SW 1271 (cell line): ENCODE measurements around the gene PTPRS.

Source experiments
- DNase-seq, 2 experiments: peaks; one replicate each; lab custom pipeline; 2025; lab: John Stamatoyannopoulos, UW

Gene PTPRS

DNA sequence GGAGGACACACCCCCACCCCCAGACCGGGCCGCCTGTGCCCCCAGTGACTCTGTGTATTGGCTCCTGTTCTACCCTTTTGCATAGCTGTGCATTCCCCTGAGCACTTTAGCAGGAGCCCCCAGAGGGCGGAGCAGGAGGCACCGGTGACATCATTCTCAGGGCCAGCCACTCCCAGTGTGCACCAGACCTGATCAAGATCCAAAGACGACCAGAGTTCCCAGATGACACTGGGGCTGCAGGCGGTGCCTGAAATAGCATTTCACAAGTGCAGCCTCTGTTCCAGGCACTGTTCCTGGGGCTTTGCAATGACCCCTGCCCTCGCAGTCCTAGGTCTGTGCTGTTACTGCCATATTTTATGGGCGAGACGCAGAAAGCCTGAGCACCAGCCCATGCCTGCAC, 14.5 kb upstream of the PTPRS start:
- no peak for DNase-seq

DNA sequence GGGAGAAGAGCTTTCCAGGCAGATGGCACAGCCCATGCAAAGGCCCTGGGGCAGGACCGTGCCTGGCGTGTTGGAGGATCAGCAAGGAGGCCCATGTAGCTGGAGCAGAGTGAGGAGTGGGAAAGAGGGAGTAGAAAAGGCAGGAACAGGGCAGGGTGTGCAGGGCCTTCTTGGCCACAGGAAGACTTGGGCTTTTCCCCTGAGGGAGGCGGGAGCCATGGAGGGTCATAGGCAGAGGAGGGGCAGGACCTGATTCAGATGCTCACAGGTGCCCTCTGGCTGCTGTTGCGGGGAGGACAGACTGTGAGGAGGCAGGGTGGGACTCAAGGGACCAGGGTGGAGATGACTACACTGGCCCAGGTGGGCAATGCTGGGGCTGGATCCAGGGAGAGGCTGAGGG, 13.8 kb upstream of the PTPRS start:
- DNase-seq: peak in 1 of 2 experiments; percentile 29

GRCh38 chr19:5352229-5352763, 11.7 kb upstream of the PTPRS start:
- no peak for DNase-seq

DNA sequence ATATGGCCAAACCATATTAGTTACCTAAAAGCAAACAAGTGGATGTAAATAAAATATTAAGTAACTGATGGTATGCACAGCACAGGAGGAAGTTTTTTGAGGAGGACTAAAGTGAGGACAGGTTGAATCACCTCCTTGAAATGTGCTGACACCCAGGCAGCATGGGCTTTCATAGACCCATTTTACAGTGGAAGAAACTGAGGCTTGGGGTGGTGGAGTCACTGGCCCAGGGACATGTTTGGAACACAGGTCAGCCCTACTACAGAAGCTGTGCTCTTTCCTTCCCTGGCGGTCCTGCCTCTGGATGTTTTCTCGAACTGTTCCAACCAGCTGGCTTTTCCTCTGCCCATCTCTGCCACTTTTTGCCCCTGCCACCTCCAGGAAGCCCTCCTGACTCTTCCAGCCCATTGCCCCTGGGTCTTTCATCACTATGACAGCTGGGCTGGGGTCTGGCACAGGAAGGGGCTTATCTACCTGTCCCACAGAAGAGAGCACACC, 11.2 kb upstream of the PTPRS start:
- no peak for DNase-seq

GRCh38 chr19:5349041-5349440, 8.4 kb upstream of the PTPRS start:
- no peak for DNase-seq

DNA sequence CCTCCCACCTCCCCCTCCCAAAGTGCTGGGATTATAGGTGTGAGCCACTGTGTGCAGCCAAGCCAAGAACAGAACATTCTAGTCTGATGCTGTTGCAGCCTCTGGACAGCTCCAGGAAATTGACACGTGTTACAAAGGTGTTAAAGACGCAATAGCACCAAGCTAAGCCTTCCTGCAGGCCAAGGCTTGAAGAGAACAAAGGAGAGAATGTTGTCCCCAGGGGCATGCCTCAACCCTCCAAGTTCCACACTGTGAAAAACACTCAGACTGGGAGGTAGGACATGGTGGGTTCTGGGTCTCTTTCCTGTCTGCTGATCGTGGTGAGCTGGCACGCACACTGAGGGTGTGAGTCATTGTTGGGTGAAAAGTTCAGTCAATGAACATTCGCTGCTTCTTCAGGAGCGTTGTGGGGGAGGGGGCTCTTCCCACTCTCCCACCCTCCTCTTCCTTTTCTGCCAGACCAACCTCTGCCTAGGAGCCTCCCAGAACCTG, 5.3 kb upstream of the PTPRS start:
- peak in 1 of 2 experiments; percentile 45 for DNase-seq

DNA sequence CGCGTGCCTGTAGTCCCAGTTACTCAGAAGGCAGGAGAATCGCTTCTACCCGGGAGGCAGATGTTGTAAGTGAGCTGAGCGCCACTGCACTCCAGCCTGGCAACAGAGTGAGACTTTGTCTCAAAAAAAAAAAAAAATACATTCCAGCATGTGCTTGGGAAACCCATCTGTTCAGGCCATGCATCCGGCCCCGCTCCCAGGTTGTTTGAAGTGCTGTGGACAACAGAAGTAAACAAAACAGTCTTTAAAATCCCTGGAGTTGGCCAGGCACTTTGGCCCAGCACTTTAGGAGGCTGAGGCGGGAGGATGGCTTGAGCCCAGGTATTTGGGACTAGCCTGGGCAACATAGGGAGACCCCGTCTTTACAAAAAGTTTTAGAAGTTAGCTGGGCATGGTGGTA, 3.2 kb upstream of the PTPRS start:
- peak in 1 of 2 experiments; percentile 27 for DNase-seq

GRCh38 chr19:5342573-5343201, 2.1 kb upstream of the PTPRS start:
- DNase-seq: no peak

GRCh38 chr19:5341981-5342380, 1.4 kb upstream of the PTPRS start:
- no peak for DNase-seq

DNA sequence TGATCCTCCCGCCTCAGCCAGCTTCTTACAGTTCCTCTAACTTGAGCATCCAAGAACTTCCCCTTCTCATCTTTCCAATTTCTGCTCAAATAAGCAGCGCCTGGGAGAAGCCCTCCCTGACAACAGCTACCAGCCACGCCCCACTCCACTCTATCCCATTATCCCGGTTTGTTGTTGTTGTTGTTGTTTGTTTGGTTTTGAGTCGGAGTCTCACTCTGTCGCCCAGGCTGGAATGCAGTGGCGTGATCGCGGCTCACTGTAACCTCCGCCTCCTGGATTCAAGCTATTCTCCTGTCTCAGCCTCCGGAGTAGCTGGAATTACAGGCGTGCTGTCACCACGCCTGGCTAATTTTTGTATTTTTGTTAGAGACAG, 822 bp upstream of the PTPRS start:
- no peak for DNase-seq

DNA sequence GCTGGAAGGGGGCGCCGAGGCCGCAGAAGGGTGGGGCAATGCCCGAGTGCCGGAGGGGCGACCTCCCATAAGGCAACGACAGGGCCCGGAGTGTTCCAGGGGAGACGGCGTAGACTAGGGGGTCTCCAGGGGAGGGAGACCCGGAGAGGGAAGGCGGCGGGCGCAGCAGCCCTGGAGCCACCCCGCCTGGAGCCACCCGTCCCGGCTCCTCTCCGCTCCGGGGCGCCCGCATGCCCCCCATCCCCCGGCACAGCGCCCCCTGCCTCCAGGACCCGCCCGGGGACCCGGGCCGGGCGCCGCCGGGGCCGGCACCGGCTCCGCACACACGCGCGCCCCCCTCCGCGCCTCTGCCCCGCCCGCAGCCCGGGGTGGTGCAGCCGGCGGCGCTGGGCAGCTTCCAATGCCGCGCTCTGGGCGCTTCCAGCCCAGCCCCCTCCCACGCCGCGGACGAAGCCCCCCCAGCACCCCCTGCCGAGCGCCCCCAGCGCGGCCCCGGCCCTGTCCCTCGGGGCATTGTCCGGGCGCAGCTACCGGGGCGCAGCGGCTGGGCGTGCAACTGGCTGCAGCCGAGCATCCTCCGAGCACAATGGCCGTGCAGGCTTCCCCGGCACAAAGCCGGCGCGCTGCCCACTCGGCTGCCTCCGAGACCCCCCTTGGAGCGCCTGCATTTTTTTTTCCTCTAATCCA, 519 bp downstream of the PTPRS start:
- DNase-seq: no peak

DNA sequence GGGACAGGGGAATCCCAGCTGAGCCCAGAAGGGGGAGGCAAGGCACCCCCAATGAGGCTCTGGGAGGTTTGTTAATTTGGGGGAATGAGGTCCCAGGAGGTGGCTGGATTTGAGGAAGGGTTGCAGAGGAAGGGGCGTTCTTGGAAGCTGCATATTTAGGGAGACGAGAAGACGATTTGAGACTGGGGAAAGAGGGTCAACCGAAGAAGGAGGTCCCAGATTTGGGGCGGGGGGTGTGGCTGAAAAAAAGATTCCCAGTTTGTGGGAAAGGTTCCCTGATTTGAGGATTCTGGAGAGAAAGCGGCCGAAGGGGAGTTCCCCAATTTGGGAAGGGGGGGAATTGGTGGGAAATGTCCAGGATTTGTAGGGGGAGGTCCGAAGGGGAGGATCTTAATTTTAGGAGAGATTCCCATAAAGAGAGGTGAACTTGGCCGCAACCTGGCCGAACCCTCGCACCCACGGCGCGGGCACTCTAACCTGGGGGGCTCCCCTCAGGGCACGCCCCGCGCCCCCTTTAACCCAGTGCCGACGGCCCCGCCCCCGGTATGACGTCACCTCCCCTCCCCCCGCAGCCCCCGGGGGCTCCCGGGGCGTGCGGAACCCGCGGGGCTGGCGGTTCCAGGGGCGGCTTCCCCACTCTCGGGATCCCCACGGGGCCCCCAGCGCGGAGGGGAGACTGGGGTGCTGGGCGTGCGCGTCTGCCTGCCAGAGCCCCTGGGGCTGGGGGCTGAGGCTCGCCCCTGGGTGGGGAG, 1.2 kb downstream of the PTPRS start:
- no peak for DNase-seq

GRCh38 chr19:5338656-5339197, 1.9 kb downstream of the PTPRS start:
- DNase-seq: no peak

DNA sequence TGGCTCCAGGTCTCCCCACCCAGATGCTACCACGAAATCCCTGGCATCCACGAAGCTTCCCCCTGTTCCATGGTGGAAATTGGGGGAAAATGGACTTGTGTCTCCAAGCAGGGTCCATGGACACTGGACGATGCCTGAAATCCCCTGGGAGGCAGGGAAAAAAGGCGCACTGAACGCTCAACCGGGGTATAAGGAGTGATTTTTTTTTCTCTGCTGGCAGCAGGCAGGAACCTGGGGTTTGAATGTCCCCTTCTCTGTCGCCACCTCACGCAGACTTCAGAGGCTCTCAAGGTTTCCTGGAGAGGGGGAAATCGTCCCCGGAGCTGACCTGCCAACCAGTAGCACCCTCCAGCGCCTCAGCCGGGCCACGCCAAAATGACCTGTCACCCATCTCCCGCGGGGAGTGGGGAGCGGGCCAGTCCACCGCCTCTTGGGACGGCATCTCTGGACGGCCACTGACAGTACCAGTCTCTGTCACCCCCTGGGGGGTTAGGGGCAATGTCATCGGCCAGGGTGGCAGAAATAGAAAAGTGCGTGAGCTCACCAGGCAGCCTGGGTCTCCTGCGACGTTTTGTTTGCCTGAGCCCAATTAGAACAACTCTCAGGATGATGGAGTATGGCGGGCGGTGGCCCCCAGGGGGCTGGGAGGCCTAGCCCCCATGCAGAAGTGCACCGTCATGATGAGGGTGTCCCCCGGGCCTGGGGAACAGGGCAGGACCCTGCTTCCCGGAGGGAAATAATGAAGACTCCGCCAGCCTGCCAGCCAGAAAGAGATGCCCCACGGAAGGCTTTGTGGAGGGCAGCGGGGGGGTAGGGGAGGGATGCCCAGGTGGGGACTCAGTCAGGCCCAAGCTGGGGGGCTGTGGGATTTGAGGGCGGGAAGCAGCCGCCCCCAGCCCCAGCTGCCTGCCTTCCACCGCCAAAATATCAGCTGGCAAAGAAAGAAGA, 2.6 kb downstream of the PTPRS start:
- no peak for DNase-seq

GRCh38 chr19:5337126-5337525, 3.5 kb downstream of the PTPRS start:
- DNase-seq: no peak

- no peak for DNase-seq
Measured at GRCh38 chr19:5336195-5336965, 4.2 kb downstream of the PTPRS start.

DNA sequence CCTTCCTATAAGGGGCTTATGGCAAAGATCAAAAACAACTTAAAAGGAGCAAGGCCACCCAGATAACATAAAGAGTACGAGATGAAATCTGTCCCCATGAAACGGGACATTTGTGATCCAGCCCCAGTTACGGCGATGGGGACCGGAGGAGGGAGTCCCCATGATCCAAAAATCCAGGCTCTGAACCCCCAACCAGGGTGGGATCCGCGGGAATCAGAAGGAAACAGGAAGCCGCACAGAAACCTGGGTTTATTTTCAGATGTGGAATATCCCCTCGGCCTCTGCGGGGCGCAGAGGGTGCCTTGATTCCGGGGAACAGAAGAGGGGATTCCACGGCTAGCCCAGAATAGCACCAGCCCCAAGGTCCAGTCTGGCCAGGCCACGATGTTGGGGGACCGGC, 5.0 kb downstream of the PTPRS start:
- no peak for DNase-seq

DNA sequence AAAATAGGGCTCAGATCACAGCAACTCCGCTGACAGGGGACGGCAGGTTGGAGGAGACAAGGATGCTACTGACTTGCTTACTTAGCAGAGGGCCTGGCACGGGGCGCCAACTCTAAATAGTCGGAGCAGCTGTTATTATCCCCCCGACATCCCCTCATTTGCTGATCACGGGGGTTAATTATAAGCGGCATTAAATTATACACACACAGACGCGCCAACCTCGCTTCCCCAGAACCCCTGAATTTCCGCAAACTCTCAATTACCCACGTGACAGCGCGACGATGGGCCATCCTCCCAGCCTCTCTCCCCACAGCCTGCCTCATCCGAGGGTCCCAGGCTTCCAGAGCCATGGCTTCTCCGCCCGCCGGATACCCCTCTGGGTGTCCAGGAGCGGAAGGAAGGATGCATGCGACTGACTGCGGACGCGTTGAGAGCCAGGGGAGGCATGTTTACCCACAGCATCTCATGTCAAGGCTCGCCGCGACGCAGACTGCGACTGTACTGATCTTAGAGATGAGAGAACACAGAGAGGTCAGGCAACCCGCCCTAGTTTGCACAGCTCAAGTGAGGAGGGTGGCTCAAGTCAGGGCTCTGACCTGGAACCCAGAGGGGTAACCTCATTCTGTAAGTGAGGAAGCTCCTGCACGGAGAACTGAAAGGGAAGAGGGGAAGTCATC, 5.7 kb downstream of the PTPRS start:
- DNase-seq: no peak

DNA sequence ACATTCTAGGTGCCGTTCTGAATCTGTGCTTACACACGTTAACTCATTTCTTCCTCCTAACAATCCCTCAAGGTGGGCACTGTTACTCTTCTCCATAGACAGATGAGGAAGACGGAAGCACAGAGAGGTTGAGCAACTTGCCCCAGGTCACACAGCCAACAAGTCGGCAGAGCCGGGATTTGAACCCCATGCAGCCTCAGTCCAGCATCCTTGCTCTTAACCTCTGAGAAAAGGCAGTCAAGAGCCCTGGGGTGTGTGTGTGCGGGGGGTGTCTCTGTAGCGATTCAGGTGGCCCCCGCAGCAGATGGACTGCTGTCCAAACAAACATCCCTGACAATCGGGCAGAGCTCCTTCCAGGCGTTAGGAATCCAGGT, 6.3 kb downstream of the PTPRS start:
- DNase-seq: no peak
